Stimulated activated CD8-positive, alpha-beta memory T cell treated with anti-CD3 and anti-CD28 coated beads, Interleukin-15, amount 100 ng/mL, for 4 hours (primary cell): ENCODE measurements around the gene OR5B21.

Source experiments
- DNase-seq, 2 donors: peaks; one replicate each; pipeline ENCODE4 v3.0.0-alpha.2; 2020; ENCODE audit warnings: low read depth in 2 of 2

The OR5B21 gene

DNA sequence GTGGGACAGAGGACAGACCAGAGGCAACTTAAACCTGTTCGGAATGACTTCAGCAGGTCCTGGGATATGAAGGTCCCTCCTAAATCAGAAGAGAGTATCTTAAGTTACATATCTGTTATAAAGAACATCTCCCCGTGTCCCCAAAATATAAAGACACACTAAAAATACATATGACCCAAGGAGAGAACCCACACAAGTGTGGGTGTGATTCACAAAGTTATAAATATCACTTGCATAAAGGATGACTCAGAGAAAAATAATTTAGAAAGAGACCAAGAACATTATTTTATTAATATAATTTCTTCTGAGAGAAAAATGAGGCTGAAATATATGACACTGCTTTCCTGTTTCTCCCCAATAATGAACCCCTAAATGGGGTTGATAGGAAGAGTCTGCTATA, 14.2 kb downstream of the OR5B21 start:
- DNase-seq = no peak

DNA sequence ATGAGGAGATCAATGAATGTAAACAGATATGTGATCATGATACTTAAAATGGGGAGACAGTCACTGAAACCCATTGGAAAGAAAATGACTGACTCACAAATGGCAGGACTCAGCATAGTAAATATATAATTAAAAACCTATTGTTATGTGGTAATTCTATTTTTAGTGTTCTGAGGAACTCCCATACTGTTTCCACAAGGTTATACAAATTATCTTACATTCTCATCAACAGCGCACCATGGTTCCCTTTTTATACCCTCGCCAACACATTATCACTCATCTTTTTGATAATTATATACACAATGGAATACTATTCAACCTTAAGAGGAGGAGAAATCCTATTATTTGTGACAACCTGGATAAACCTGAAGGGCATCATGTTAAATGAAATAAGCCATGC, 17.1 kb downstream of the OR5B21 start:
- DNase-seq = no peak

DNA sequence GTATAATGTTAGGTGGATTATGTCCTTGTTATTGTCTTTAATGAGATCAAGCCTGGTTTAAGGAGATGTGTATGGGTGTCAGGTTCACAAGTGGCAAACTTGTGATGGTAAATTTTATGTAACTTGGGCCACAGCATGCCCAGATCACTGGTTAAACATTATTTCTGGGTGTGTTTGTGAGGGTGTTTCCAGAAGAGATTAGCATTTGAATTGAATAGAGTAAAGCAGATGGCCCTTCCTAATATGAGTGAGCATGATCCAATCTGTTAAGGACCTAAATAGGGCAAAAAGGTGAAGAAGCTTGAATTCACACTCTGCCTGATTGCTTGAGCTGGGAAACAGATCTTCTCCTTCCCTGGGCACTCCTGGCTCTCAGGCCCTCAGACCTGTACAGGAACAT, 20.7 kb downstream of the OR5B21 start:
- DNase-seq = no peak

DNA sequence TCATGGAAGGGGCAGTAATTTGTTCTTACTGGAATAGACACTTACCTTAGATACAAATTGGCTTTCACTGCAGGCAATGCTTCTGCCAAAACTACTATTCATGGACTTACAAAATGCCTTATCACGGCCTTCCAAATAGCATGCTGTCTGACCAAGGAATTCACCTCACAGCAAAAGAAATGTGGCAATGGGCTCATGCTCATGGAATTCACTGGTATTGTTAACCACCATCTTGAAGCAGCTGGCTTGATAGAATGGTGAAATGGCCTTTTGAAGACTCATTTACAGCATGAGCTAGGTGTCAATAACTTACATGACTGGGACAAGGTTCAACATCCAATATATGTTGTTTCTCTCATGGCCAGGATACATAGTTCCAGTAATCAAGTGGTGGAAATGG, 21.9 kb downstream of the OR5B21 start:
- no peak for DNase-seq

DNA sequence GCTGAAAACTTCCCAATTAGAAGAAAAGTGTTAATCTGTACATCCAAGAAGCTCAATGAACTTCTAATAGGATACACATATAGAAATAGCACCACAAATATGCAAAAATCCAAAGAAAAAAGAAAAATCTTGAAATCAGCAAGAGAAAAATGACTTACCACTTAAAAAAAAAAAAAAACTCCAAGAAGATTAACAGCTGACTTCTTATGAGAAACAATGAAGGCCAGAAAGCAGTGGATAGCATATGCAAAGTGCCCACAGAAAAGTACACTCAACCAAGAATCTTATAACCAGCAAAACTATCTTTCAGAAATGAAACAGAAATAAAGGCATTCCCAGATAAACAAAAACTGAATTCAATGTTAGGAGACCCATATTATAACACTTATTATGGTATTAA, 36.0 kb downstream of the OR5B21 start:
- DNase-seq = no peak

DNA sequence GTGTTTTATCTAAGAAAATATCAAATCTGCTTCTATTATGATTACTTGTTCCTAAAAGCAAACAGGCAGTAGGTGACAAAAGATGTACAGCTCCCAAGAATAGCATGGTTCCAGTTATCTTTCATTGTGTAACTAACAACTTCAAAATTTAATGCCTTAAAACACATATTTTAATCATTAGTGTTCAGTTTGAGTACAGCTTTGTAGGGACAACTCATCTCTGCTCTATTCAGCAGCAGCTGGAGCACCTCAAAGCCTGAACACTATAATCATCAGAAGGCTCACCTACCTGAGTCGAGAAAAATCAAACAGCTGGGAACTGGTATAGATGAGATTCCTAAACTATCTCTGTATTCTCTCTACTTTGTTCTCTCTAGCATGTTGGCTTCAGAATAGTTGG, 41.6 kb downstream of the OR5B21 start:
- no peak for DNase-seq

DNA sequence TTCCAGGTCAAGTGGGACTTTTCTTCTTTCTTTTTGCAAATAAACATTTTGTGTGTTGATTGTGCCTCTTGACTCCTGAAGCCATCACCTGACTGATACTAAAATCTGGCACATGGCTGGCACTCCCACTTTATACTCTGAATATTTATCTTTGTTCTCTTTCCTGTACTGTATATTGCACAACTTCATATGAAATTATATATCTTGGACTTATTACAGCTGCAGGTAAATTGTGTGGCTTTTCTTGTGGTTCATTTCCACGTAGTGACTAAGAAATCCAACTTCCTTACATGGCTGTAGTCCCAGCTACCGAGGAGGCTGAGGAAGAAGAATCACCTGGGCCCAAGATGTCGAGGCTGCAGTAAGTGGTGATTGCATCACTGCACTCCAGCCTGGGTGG, 42.2 kb downstream of the OR5B21 start:
- no peak for DNase-seq
